ENCODE data around the gene MAML2. TPM values are rescaled to one million over a fixed set of nuclear protein-coding genes. Genes with fewer than 3 reads are reported as not detected.

Gene MAML2
- total RNA-seq, 1 experiment from 2014 or later = 2.9 TPM

- no peak for DNase-seq (ENCODE audit: low read depth, low spot score)
- CTCF ChIA-PET = interaction anchor here (0.6 kb wide), 1 partner anchor 58 kb away, joined by 4 read pairs; no protein-coding TSS in a partner anchor
- TF ChIP-seq TCF7L2 (IDR thresholded peaks at IDR 0.05; ENCODE audit: low read depth, low read length) (no peak), SIN3A (IDR thresholded peaks at IDR 0.05; ENCODE audit: borderline replicate concordance, insufficient read depth, low read depth, low read length) (no peak), REST (IDR thresholded peaks at IDR 0.05; ENCODE audit: insufficient read depth in 1 of 2, low read depth in 2 of 2, low read length in 1 of 2) (no peak), CTCF (IDR thresholded peaks at IDR 0.05) (no peak), POLR2AphosphoS5 (IDR thresholded peaks at IDR 0.05; ENCODE audit: low read depth, low read length) (no peak)
- POLR2A ChIA-PET = interaction anchor here (0.6 kb wide), 2 partner anchors 122 to 444 kb away, joined by 3 to 8 read pairs; no protein-coding TSS in a partner anchor
- Histone ChIP-seq H3K9me3 (ENCODE audit: control insufficient read depth, insufficient read depth, low read depth, low read length) (no peaks in the 10 kb centered on the region), H3K4me3 (ENCODE audit: low read depth in 2 of 2, low read length in 2 of 2) (no peak overlapping the region), H3K36me3 (ENCODE audit: control insufficient read depth, insufficient read depth, low read length) (peaks cover 9% of the 10 kb centered on the region; the same call in 1 of the 2 replicates), H3K27ac (ENCODE audit: low read length) (no peak overlapping the region), H3K4me1 (ENCODE audit: control insufficient read depth, insufficient read depth, low read length) (peaks cover 4% of the 10 kb centered on the region; the same call in 1 of the 2 replicates), H3K27me3 (ENCODE audit: control insufficient read depth, insufficient read depth, low read length) (no peaks in the 10 kb centered on the region)
- in situ Hi-C loops (cut with HindIII; ENCODE audit: low pct_unique_long_range_greater_than_20kb, low sequenced_read_pairs) (no loop called here), intact Hi-C loops (cut with micrococcal nuclease; ENCODE audit: unreplicated experiment) (no loop called here)
- BruUV-seq (replicated peaks) = no TSS peak
- no peak for ATAC-seq
These were observed 23.0 kb upstream of the MAML2 start for GRCh38 chr11:96366024-96366423.

GRCh38 chr11:96365493-96365892 is 22.5 kb upstream of the MAML2 start:
- in situ Hi-C loops (cut with HindIII; ENCODE audit: low pct_unique_long_range_greater_than_20kb, low sequenced_read_pairs) = no loop called here
- H3K36me3 ChIP-seq (ENCODE audit: control insufficient read depth, insufficient read depth, low read length) = peaks cover 9% of the 10 kb centered on the region; the same call in 1 of the 2 replicates
- no peak for ATAC-seq
- H3K27ac ChIP-seq (ENCODE audit: low read length) = no peak overlapping the region
- TF ChIP-seq REST (IDR thresholded peaks at IDR 0.05; ENCODE audit: insufficient read depth in 1 of 2, low read depth in 2 of 2, low read length in 1 of 2) = no peak
- no peak for TF ChIP-seq POLR2AphosphoS5 (IDR thresholded peaks at IDR 0.05; ENCODE audit: low read depth, low read length)
- no peak for TF ChIP-seq CTCF (IDR thresholded peaks at IDR 0.05)
- TF ChIP-seq SIN3A (IDR thresholded peaks at IDR 0.05; ENCODE audit: borderline replicate concordance, insufficient read depth, low read depth, low read length) = no peak
- no peak for TF ChIP-seq TCF7L2 (IDR thresholded peaks at IDR 0.05; ENCODE audit: low read depth, low read length)
- H3K4me1 ChIP-seq (ENCODE audit: control insufficient read depth, insufficient read depth, low read length) = peaks cover 4% of the 10 kb centered on the region; the same call in 1 of the 2 replicates
- no peaks in the 10 kb centered on the region for H3K27me3 ChIP-seq (ENCODE audit: control insufficient read depth, insufficient read depth, low read length)
- H3K4me3 ChIP-seq (ENCODE audit: low read depth in 2 of 2, low read length in 2 of 2) = no peak overlapping the region
- intact Hi-C loops (cut with micrococcal nuclease; ENCODE audit: unreplicated experiment) = no loop called here
- no TSS peak for BruUV-seq (replicated peaks)
- no peak for DNase-seq (ENCODE audit: low read depth, low spot score)
- ChIA-PET CTCF (interaction anchor here (0.6 kb wide), 1 partner anchor 59 kb away, joined by 4 read pairs; no protein-coding TSS in a partner anchor), POLR2A (interaction anchor here (0.6 kb wide), 2 partner anchors 122 to 444 kb away, joined by 3 to 8 read pairs; no protein-coding TSS in a partner anchor)
- no peaks in the 10 kb centered on the region for H3K9me3 ChIP-seq (ENCODE audit: control insufficient read depth, insufficient read depth, low read depth, low read length)

Measured in Panc1 (cell line).